Fibroblast of skin of back (primary cell): ENCODE measurements around the gene RAB39A. TPM values are rescaled to one million over a fixed set of nuclear protein-coding genes. Genes with fewer than 3 reads are reported as not detected.
A peak's percentile ranks its signal among the peaks of the same experiment; 100 is the strongest.
"Not testable (repeated sequence)": the region's sequence is repeated elsewhere in the genome, so short reads cannot be mapped to it uniquely, and the experiment has no call there.

Source experiments
- DNase-seq: peaks from one replicate; pipeline ENCODE4 v3.0.0-alpha.2; 2013
- polyA plus RNA-seq, 2 experiments: library from polyadenylated mRNA; unstranded; fragments of 120-200 nt; gene quantifications; one replicate each; pipeline ENCODE4 v1.2.1, GENCODE V29; 2013; ENCODE audit not compliant: insufficient read length in 2 of 2

RAB39A gene
- not detected for polyA plus RNA-seq (2013, experiment 1 of 2; ENCODE audit: insufficient read length)
- not detected for polyA plus RNA-seq (2013, experiment 2 of 2; ENCODE audit: insufficient read length)

GRCh38 chr11:107928046-107928766 is at the start of gene RAB39A:
RAB39A (plus strand) TSS chr11:107928448; CDS start chr11:107928569, 121 bp downstream.
- peak; percentile 85 for DNase-seq

GRCh38 chr11:107881471-107881870 is 46.8 kb upstream of the RAB39A start:
- DNase-seq: not testable (repeated sequence)

- no peak for DNase-seq
These were observed 46.0 kb upstream of the RAB39A start for GRCh38 chr11:107882095-107882820.

- peak; percentile 19 for DNase-seq
These were observed 30.0 kb upstream of the RAB39A start for GRCh38 chr11:107898270-107898669.

- DNase-seq: no peak
These were observed 20.0 kb upstream of the RAB39A start for GRCh38 chr11:107908211-107908610.

- not testable (repeated sequence) for DNase-seq
These were observed 15.8 kb upstream of the RAB39A start for GRCh38 chr11:107912415-107912814.

GRCh38 chr11:107915229-107915628 is 13.0 kb upstream of the RAB39A start:
- DNase-seq: no peak

GRCh38 chr11:107916671-107917241 is 11.5 kb upstream of the RAB39A start:
- DNase-seq: peak; percentile 2

GRCh38 chr11:107921997-107922396 is 6.3 kb upstream of the RAB39A start:
- no peak for DNase-seq

- not testable (repeated sequence) for DNase-seq
These were observed 4.7 kb upstream of the RAB39A start for GRCh38 chr11:107923519-107923918.

- no peak for DNase-seq
These were observed 3.9 kb upstream of the RAB39A start for GRCh38 chr11:107924306-107924705.

GRCh38 chr11:107927559-107927958 is 689 bp upstream of the RAB39A start:
- DNase-seq: no peak

GRCh38 chr11:107928767-107929507 is 689 bp downstream of the RAB39A start:
- DNase-seq: no peak

GRCh38 chr11:107929611-107930200 is 1.5 kb downstream of the RAB39A start:
- no peak for DNase-seq

GRCh38 chr11:107931206-107931605 is 3.0 kb downstream of the RAB39A start:
- no peak for DNase-seq

GRCh38 chr11:107947904-107948303 is 19.7 kb downstream of the RAB39A start:
- no peak for DNase-seq

- not testable (repeated sequence) for DNase-seq
These were observed 20.1 kb downstream of the RAB39A start for GRCh38 chr11:107948328-107948727.

- no peak for DNase-seq
These were observed 22.9 kb downstream of the RAB39A start for GRCh38 chr11:107951155-107951554.

GRCh38 chr11:107953446-107953845 is 25.2 kb downstream of the RAB39A start:
- DNase-seq: no peak

- no peak for DNase-seq
These were observed 28.3 kb downstream of the RAB39A start for GRCh38 chr11:107956543-107956942.

GRCh38 chr11:107957109-107957588 is 28.9 kb downstream of the RAB39A start:
- DNase-seq: peak; percentile 4

GRCh38 chr11:107961480-107961879 is 33.2 kb downstream of the RAB39A start:
- DNase-seq: no peak
